ENCODE measurements around the gene TMC1. TPM values are rescaled to one million over a fixed set of nuclear protein-coding genes. Genes with fewer than 3 reads are reported as not detected.
A peak's percentile ranks its signal among the peaks of the same experiment; 100 is the strongest.

Gene TMC1
- polyA plus RNA-seq, 4 donors, result 0.12 to 0.25 TPM; not detected in 2

DNA sequence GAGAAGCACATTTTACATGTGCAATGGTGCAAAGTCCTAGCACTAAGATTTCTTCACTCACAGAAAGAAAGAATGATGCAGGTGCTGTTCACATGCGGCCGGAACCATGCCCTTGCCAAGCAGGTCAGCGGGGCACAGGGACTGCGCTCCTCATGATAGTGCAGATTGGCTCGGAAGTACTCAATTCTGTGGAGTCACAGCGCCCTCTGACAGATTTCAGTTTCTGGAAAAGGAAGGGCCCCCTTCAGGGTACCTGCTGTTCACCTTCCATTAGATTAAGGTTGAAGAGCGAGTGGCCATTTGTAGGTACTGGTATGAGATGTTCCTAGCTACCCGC lies 75.7 kb downstream of the TMC1 start:
- H3K4me3 ChIP-seq (ENCODE audit: low read depth in 1 of 3, low read length in 3 of 3), result no peak overlapping the region
- no peak overlapping the region for H3K27ac ChIP-seq (ENCODE audit: low read depth in 1 of 3, low read length in 2 of 3)
- H3K9me3 ChIP-seq (ENCODE audit: control insufficient read depth in 2 of 2, insufficient read depth in 1 of 2, low read depth in 1 of 2, low read length in 1 of 2), result no peaks in the 10 kb centered on the region
- DNase-seq, result peak; percentile 28 to 58
- H3K27me3 ChIP-seq (ENCODE audit: control insufficient read depth in 3 of 3, insufficient read depth in 3 of 3, low read length in 3 of 3), result no peaks in the 10 kb centered on the region
- H3K36me3 ChIP-seq (ENCODE audit: control insufficient read depth in 3 of 3, insufficient read depth in 2 of 3, low read depth in 1 of 3, low read length in 3 of 3), result no peaks in the 10 kb centered on the region
- 44 to 82% (median 55%) methylated on average over 8 of the region's 8 CpGs for WGBS, 3 donors
- peaks cover 0 to 18% (median 0%) of the 10 kb centered on the region in 3 donors for H3K4me1 ChIP-seq (ENCODE audit: control insufficient read depth in 3 of 3, insufficient read depth in 2 of 3, low read depth in 1 of 3, low read length in 2 of 3)
- FAIRE-seq, result no peak

GRCh38 chr9:72597601-72598000 lies 76.2 kb downstream of the TMC1 start:
- Histone ChIP-seq H3K4me3 (ENCODE audit: low read depth in 1 of 3, low read length in 3 of 3) (no peak overlapping the region), H3K9me3 (ENCODE audit: control insufficient read depth in 2 of 2, insufficient read depth in 1 of 2, low read depth in 1 of 2, low read length in 1 of 2) (no peaks in the 10 kb centered on the region), H3K27me3 (ENCODE audit: control insufficient read depth in 3 of 3, insufficient read depth in 3 of 3, low read length in 3 of 3) (no peaks in the 10 kb centered on the region), H3K36me3 (ENCODE audit: control insufficient read depth in 3 of 3, insufficient read depth in 2 of 3, low read depth in 1 of 3, low read length in 3 of 3) (no peaks in the 10 kb centered on the region), H3K27ac (ENCODE audit: low read depth in 1 of 3, low read length in 2 of 3) (no peak overlapping the region), H3K4me1 (ENCODE audit: control insufficient read depth in 3 of 3, insufficient read depth in 2 of 3, low read depth in 1 of 3, low read length in 2 of 3) (peaks cover 0 to 14% (median 0%) of the 10 kb centered on the region in 3 donors)
- FAIRE-seq (no peak), DNase-seq (no peak)
- WGBS, 3 donors, result 79 to 98% (median 90%) methylated on average over 3 of the region's 3 CpGs

DNA sequence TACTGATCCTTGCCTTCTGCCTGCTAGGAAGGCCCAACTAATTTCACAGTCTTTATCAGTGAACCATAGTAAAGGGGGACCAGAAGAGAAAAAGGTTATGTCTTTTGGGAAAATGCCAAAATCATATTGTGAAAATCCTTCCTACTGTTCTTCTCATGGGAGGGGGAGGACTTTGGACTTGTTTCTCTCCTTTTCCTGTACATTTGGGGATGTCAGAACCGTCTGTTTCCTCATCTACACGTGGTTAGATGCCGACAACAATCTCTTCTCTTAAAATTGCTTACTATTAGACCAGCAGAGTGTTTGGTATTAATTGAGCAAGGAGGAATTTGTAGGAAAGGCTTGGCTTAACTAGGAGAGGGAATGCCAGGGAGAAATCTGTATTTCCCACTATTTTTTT lies 77.2 kb downstream of the TMC1 start:
- H3K27ac ChIP-seq (ENCODE audit: low read depth in 1 of 3, low read length in 2 of 3), result peak overlapping the region in 1 of 3 donors; percentile 13
- DNase-seq (peak in 1 of 2 donors; percentile 25), FAIRE-seq (no peak)
- 20 to 40% (median 25%) methylated on average over 3 of the region's 3 CpGs for WGBS, 3 donors
- no peak overlapping the region for H3K4me3 ChIP-seq (ENCODE audit: low read depth in 1 of 3, low read length in 3 of 3)
- no peaks in the 10 kb centered on the region for H3K36me3 ChIP-seq (ENCODE audit: control insufficient read depth in 3 of 3, insufficient read depth in 2 of 3, low read depth in 1 of 3, low read length in 3 of 3)
- no peaks in the 10 kb centered on the region for H3K9me3 ChIP-seq (ENCODE audit: control insufficient read depth in 2 of 2, insufficient read depth in 1 of 2, low read depth in 1 of 2, low read length in 1 of 2)
- no peaks in the 10 kb centered on the region for H3K27me3 ChIP-seq (ENCODE audit: control insufficient read depth in 3 of 3, insufficient read depth in 3 of 3, low read length in 3 of 3)
- H3K4me1 ChIP-seq (ENCODE audit: control insufficient read depth in 3 of 3, insufficient read depth in 2 of 3, low read depth in 1 of 3, low read length in 2 of 3), result peaks cover 0 to 13% (median 0%) of the 10 kb centered on the region in 3 donors

DNA sequence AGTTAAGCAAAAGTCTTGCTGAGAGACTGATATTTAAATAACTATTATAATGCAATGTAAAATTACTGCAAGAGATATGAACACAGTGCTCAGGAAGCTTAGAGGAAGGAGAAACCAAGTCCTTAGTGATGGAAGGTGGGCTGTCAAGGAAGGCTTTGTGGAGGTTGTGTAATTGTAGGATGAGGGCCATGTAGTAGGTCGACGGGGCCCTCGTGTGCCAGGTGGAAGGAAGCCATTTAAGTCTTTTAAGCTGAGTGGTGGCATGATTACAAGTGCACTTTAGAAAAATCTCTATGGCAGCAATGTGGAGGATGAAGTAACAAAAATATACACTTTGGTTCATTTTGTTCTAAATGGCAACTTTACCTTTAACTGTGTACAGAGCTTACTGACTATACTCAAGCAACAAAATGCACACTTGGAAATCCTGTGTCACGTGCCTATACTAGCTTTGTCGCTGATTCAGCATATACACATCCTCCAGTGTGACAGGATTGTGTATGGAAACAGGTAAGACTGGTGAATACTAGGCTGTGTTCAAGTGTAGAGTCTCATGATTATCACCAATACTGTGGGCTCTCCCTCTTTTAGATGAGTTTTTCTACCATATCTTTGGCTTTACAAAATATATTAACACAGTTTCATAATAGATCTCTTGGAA lies 78.6 kb downstream of the TMC1 start:
- H3K9me3 ChIP-seq (ENCODE audit: control insufficient read depth in 2 of 2, insufficient read depth in 1 of 2, low read depth in 1 of 2, low read length in 1 of 2), result no peaks in the 10 kb centered on the region
- 82 to 86% (median 83%) methylated on average over 5 of the region's 5 CpGs for WGBS, 3 donors
- FAIRE-seq, result no peak

DNA sequence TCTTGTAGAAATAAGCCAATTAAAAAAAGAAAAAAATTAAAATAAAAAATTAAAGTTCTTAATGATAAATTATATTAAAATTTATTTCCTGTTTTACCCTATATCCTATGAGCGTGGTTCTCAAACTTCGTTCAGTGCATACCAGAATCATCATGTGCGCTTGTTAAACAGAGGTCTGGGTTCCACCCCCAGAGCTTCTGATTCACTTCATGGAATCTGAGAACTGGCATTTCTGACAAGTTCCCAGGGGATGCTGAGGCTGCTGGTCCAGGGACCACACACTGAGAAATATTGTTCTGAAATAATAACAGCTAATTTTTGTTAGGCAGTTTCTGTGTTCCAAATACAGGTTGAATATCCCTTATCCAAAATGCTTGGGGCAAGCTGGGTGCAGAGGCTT lies 79.3 kb downstream of the TMC1 start:
- Histone ChIP-seq H3K27me3 (ENCODE audit: control insufficient read depth in 3 of 3, insufficient read depth in 3 of 3, low read length in 3 of 3) (no peaks in the 10 kb centered on the region), H3K4me3 (ENCODE audit: low read depth in 1 of 3, low read length in 3 of 3) (no peak overlapping the region), H3K36me3 (ENCODE audit: control insufficient read depth in 3 of 3, insufficient read depth in 2 of 3, low read depth in 1 of 3, low read length in 3 of 3) (no peaks in the 10 kb centered on the region), H3K4me1 (ENCODE audit: control insufficient read depth in 3 of 3, insufficient read depth in 2 of 3, low read depth in 1 of 3, low read length in 2 of 3) (peaks cover 0 to 13% (median 0%) of the 10 kb centered on the region in 3 donors), H3K9me3 (ENCODE audit: control insufficient read depth in 2 of 2, insufficient read depth in 1 of 2, low read depth in 1 of 2, low read length in 1 of 2) (no peaks in the 10 kb centered on the region), H3K27ac (ENCODE audit: low read depth in 1 of 3, low read length in 2 of 3) (no peak overlapping the region)
- FAIRE-seq (no peak), DNase-seq (no peak)
- 95 to 98% (median 97%) methylated on average over 3 of the region's 3 CpGs for WGBS, 3 donors

More for the DNA sequence above, 78.6 kb downstream of the TMC1 start:
- H3K4me3 ChIP-seq (ENCODE audit: low read depth in 1 of 3, low read length in 3 of 3), result no peak overlapping the region
- H3K36me3 ChIP-seq (ENCODE audit: control insufficient read depth in 3 of 3, insufficient read depth in 2 of 3, low read depth in 1 of 3, low read length in 3 of 3), result no peaks in the 10 kb centered on the region
- H3K4me1 ChIP-seq (ENCODE audit: control insufficient read depth in 3 of 3, insufficient read depth in 2 of 3, low read depth in 1 of 3, low read length in 2 of 3), result peaks cover 0 to 13% (median 0%) of the 10 kb centered on the region in 3 donors
- DNase-seq, result no peak
- no peaks in the 10 kb centered on the region for H3K27me3 ChIP-seq (ENCODE audit: control insufficient read depth in 3 of 3, insufficient read depth in 3 of 3, low read length in 3 of 3)
- H3K27ac ChIP-seq (ENCODE audit: low read depth in 1 of 3, low read length in 2 of 3), result no peak overlapping the region

DNA sequence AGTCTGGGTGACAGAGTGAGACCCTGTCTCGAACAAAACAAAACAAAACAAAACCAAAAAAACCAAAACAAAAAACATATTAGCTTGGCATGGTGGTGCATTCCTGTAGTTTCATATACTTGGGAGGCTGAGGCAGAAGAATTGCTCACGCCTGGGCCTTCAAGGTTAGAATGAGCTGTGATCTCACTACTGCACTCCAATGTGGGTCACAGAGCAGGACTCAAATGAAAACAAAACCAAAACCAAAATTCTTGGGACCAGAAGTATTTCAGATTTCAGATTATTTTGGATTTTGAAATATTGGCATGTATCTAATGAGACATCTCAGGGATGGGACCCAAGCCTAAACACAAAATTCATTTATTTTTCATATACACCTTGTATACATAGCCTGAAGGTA lies 80.2 kb downstream of the TMC1 start:
- H3K9me3 ChIP-seq (ENCODE audit: control insufficient read depth in 2 of 2, insufficient read depth in 1 of 2, low read depth in 1 of 2, low read length in 1 of 2), result peaks cover 0 to 5% of the 10 kb centered on the region in 2 donors
- H3K27me3 ChIP-seq (ENCODE audit: control insufficient read depth in 3 of 3, insufficient read depth in 3 of 3, low read length in 3 of 3), result no peaks in the 10 kb centered on the region
- peaks cover 0 to 13% (median 0%) of the 10 kb centered on the region in 3 donors for H3K4me1 ChIP-seq (ENCODE audit: control insufficient read depth in 3 of 3, insufficient read depth in 2 of 3, low read depth in 1 of 3, low read length in 2 of 3)
- no peaks in the 10 kb centered on the region for H3K36me3 ChIP-seq (ENCODE audit: control insufficient read depth in 3 of 3, insufficient read depth in 2 of 3, low read depth in 1 of 3, low read length in 3 of 3)
- no peak for DNase-seq
- H3K27ac ChIP-seq (ENCODE audit: low read depth in 1 of 3, low read length in 2 of 3), result no peak overlapping the region
- no peak for FAIRE-seq
- WGBS, 3 donors, result 54 to 87% (median 79%) methylated on average over 2 of the region's 2 CpGs
- H3K4me3 ChIP-seq (ENCODE audit: low read depth in 1 of 3, low read length in 3 of 3), result no peak overlapping the region

GRCh38 chr9:72612449-72612848 lies 91.0 kb downstream of the TMC1 start:
- H3K27ac ChIP-seq (ENCODE audit: low read depth in 1 of 3, low read length in 2 of 3), result no peak overlapping the region
- H3K4me3 ChIP-seq (ENCODE audit: low read depth in 1 of 3, low read length in 3 of 3), result no peak overlapping the region
- DNase-seq, result no peak
- H3K36me3 ChIP-seq (ENCODE audit: control insufficient read depth in 3 of 3, insufficient read depth in 2 of 3, low read depth in 1 of 3, low read length in 3 of 3), result no peaks in the 10 kb centered on the region
- H3K4me1 ChIP-seq (ENCODE audit: control insufficient read depth in 3 of 3, insufficient read depth in 2 of 3, low read depth in 1 of 3, low read length in 2 of 3), result peaks cover 0 to 4% (median 0%) of the 10 kb centered on the region in 3 donors
- no peak for FAIRE-seq
- WGBS, 3 donors, result 88 to 97% (median 95%) methylated on average over 1 of the region's 1 CpG
- no peaks in the 10 kb centered on the region for H3K9me3 ChIP-seq (ENCODE audit: control insufficient read depth in 2 of 2, insufficient read depth in 1 of 2, low read depth in 1 of 2, low read length in 1 of 2)
- H3K27me3 ChIP-seq (ENCODE audit: control insufficient read depth in 3 of 3, insufficient read depth in 3 of 3, low read length in 3 of 3), result no peaks in the 10 kb centered on the region

- peaks cover 0 to 4% (median 0%) of the 10 kb centered on the region in 3 donors for H3K4me1 ChIP-seq (ENCODE audit: control insufficient read depth in 3 of 3, insufficient read depth in 2 of 3, low read depth in 1 of 3, low read length in 2 of 3)
- H3K27me3 ChIP-seq (ENCODE audit: control insufficient read depth in 3 of 3, insufficient read depth in 3 of 3, low read length in 3 of 3), result no peaks in the 10 kb centered on the region
- H3K36me3 ChIP-seq (ENCODE audit: control insufficient read depth in 3 of 3, insufficient read depth in 2 of 3, low read depth in 1 of 3, low read length in 3 of 3), result no peaks in the 10 kb centered on the region
- FAIRE-seq (peak; percentile 5), DNase-seq (peak; percentile 65 to 77)
- no peak overlapping the region for H3K27ac ChIP-seq (ENCODE audit: low read depth in 1 of 3, low read length in 2 of 3)
- WGBS, 3 donors, result 6 to 14% (median 11%) methylated on average over 1 of the region's 1 CpG
- H3K9me3 ChIP-seq (ENCODE audit: control insufficient read depth in 2 of 2, insufficient read depth in 1 of 2, low read depth in 1 of 2, low read length in 1 of 2), result no peaks in the 10 kb centered on the region
- no peak overlapping the region for H3K4me3 ChIP-seq (ENCODE audit: low read depth in 1 of 3, low read length in 3 of 3)
Measured at GRCh38 chr9:72614067-72614466, 92.7 kb downstream of the TMC1 start.

GRCh38 chr9:72615931-72616330 lies 94.5 kb downstream of the TMC1 start:
- H3K4me3 ChIP-seq (ENCODE audit: low read depth in 1 of 3, low read length in 3 of 3), result no peak overlapping the region
- DNase-seq (no peak), FAIRE-seq (no peak)
- H3K4me1 ChIP-seq (ENCODE audit: control insufficient read depth in 3 of 3, insufficient read depth in 2 of 3, low read depth in 1 of 3, low read length in 2 of 3), result peaks cover 0 to 4% (median 0%) of the 10 kb centered on the region in 3 donors
- H3K36me3 ChIP-seq (ENCODE audit: control insufficient read depth in 3 of 3, insufficient read depth in 2 of 3, low read depth in 1 of 3, low read length in 3 of 3), result no peaks in the 10 kb centered on the region
- H3K27ac ChIP-seq (ENCODE audit: low read depth in 1 of 3, low read length in 2 of 3), result no peak overlapping the region
- H3K27me3 ChIP-seq (ENCODE audit: control insufficient read depth in 3 of 3, insufficient read depth in 3 of 3, low read length in 3 of 3), result no peaks in the 10 kb centered on the region
- WGBS, 3 donors, result 89 to 94% (median 91%) methylated on average over 6 of the region's 6 CpGs
- no peaks in the 10 kb centered on the region for H3K9me3 ChIP-seq (ENCODE audit: control insufficient read depth in 2 of 2, insufficient read depth in 1 of 2, low read depth in 1 of 2, low read length in 1 of 2)
